GM12878 (cell line): ENCODE results near the gene ATF7.

ENCODE experiments used
- CREB1 ChIP-seq: IDR thresholded peaks from 2 replicates; pipeline ENCODE4 v1.6.1; 2012; ENCODE audit warnings: low read depth, mild to moderate bottlenecking, inconsistent platforms
- CTCF ChIP-seq, 3 experiments: IDR thresholded peaks in 2 of 3; conservative IDR thresholded peaks in 1 of 3; 2 replicates each; pipeline ENCODE4 v1.5.1; 2011; ENCODE audit warnings: low read depth in 3 of 3, low read length in 3 of 3, mild to moderate bottlenecking in 3 of 3, control low read depth in 2 of 3, moderate library complexity in 2 of 3, inconsistent platforms in 1 of 3, mixed read lengths in 1 of 3; ENCODE audit not compliant: control insufficient read depth in 2 of 3, insufficient read depth in 1 of 3; ENCODE audit errors: extremely low read depth in 1 of 3
- HDAC2 ChIP-seq: fragments of 200-600 bp; sonication (generic); IDR thresholded peaks from 2 replicates; pipeline ENCODE4 v1.6.1; 2017
- NFYA ChIP-seq: IDR thresholded peaks from 2 replicates; pipeline ENCODE4 v1.6.1; 2011; ENCODE audit warnings: low read depth, mild to moderate bottlenecking, low read length, improper control_type of control experiment, borderline replicate concordance
- TF ChIP-seq, protein P1 (sequence below): IDR thresholded peaks from 2 replicates; pipeline ENCODE4 v1.6.1; 2012; ENCODE audit warnings: mild to moderate bottlenecking, low read depth, low read length

GRCh38 chr12:53523131-53523530, 103.1 kb downstream of the ATF7 start:
- TF ChIP-seq NFYA: no peak
- no peak for TF ChIP-seq CTCF (IDR thresholded peaks at IDR 0.05 in 2 of 3, conservative IDR thresholded peaks at IDR 0.05 in 1 of 3; ENCODE audit: control insufficient read depth in 2 of 3, extremely low read depth in 1 of 3, insufficient read depth in 1 of 3, low read depth in 3 of 3, low read length in 3 of 3)
- no peak for TF ChIP-seq CREB1
- TF ChIP-seq HDAC2: no peak
- TF ChIP-seq, protein P1, sequence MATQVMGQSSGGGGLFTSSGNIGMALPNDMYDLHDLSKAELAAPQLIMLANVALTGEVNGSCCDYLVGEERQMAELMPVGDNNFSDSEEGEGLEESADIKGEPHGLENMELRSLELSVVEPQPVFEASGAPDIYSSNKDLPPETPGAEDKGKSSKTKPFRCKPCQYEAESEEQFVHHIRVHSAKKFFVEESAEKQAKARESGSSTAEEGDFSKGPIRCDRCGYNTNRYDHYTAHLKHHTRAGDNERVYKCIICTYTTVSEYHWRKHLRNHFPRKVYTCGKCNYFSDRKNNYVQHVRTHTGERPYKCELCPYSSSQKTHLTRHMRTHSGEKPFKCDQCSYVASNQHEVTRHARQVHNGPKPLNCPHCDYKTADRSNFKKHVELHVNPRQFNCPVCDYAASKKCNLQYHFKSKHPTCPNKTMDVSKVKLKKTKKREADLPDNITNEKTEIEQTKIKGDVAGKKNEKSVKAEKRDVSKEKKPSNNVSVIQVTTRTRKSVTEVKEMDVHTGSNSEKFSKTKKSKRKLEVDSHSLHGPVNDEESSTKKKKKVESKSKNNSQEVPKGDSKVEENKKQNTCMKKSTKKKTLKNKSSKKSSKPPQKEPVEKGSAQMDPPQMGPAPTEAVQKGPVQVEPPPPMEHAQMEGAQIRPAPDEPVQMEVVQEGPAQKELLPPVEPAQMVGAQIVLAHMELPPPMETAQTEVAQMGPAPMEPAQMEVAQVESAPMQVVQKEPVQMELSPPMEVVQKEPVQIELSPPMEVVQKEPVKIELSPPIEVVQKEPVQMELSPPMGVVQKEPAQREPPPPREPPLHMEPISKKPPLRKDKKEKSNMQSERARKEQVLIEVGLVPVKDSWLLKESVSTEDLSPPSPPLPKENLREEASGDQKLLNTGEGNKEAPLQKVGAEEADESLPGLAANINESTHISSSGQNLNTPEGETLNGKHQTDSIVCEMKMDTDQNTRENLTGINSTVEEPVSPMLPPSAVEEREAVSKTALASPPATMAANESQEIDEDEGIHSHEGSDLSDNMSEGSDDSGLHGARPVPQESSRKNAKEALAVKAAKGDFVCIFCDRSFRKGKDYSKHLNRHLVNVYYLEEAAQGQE: no peak
